A549 treated with dexamethasone at 1 μM for 4 hours (cell line): ENCODE measurements around the gene PPP1R14C. TPM values are rescaled to one million over a fixed set of nuclear protein-coding genes. Genes with fewer than 3 reads are reported as not detected.

Experiments
- total RNA-seq: library from RNA; stranded (reverse); fragments of 200-300 nt; extraction: Qiagen RNA extraction; gene quantifications from 5 replicates; pipeline ENCODE4 v1.2.3, GENCODE V29; 2022

PPP1R14C gene, protein sequence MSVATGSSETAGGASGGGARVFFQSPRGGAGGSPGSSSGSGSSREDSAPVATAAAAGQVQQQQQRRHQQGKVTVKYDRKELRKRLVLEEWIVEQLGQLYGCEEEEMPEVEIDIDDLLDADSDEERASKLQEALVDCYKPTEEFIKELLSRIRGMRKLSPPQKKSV
- 3.1 to 3.7 TPM (median 3.5 TPM) in 5 replicates for total RNA-seq

DNA sequence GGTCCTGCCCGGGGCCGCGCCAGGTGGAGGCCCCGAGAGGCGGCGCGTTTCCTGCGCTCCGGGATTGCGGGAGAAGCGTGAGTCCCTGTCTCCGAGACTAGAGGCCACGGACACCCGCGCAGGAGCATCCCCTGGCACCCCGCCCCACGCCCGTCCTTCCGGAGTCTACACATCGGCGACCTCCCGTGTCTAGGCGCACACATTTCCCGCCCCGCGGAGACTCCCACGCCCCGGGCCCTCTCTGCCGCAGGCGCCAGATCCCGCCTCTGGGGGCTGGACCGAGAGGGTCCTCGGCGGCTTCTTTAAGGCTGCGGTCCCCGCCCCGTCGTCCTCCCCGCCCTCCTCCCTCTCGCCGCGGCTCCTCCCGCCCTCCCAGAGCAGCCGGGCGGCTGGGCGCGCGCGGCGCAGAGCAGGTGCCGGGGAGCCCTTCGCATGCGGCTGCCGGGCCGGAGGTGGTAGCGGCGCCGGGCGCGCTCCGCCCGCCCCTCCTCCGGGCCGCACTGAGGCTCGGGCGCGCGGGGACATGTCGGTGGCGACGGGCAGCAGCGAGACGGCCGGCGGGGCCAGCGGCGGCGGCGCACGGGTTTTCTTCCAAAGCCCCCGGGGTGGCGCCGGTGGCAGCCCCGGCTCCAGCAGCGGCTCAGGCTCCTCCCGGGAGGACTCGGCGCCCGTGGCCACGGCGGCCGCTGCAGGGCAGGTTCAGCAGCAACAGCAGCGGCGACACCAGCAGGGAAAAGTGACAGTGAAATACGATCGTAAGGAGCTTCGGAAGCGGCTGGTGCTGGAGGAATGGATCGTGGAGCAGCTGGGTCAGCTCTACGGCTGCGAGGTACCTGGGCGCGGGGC is at the start of gene PPP1R14C:
PPP1R14C (plus strand) TSS at position 375 of the 846 bp plus-strand sequence; CDS start at position 524, 149 bp downstream.

Other genes with a start within 250 kb of the PPP1R14C start
- gene RAET1E, start 244.9 kb upstream of the PPP1R14C start, total RNA-seq, result 1.8 to 3.1 TPM (median 2.8 TPM) in 5 replicates
- 5.9 to 10.5 TPM (median 8.0 TPM) in 5 replicates for gene RAET1G, start 219.9 kb upstream of the PPP1R14C start, total RNA-seq
- gene ULBP2, start 201.0 kb upstream of the PPP1R14C start, total RNA-seq, result 3.5 to 4.2 TPM (median 3.8 TPM) in 5 replicates
- gene ULBP1, start 179.1 kb upstream of the PPP1R14C start, total RNA-seq, result 0.76 to 1.4 TPM (median 1.0 TPM) in 5 replicates
- 0.15 to 0.51 TPM (median 0.41 TPM) in 5 replicates for gene RAET1L, start 117.5 kb upstream of the PPP1R14C start, total RNA-seq
- 2.7 to 5.5 TPM (median 5.2 TPM) in 5 replicates for gene ULBP3, start 73.9 kb upstream of the PPP1R14C start, total RNA-seq
- gene IYD, start 226.0 kb downstream of the PPP1R14C start, total RNA-seq, result 0.01 to 0.18 TPM (median 0.07 TPM) in 4 of 5 replicates, not detected in the other